Body of pancreas (tissue), 4 donors: ENCODE measurements around the gene FIG4.

ENCODE experiments used
- POLR2A ChIP-seq, 3 donors: fragments of 450-650 bp; IDR thresholded peaks; one replicate each; pipeline ENCODE4 v1.6.1; 2016; ENCODE audit warnings: antibody characterized with exemption in 3 of 3, mild to moderate bottlenecking in 2 of 3
- TF ChIP-seq, protein P1 (sequence below), 7 experiments: fragments of 450-650 bp in 4 of 7; fragments of 200-600 bp in 3 of 7; sonication (generic) in 3 of 7; IDR thresholded peaks; one replicate each; pipeline ENCODE4 v1.5.1; 2016 to 2019; ENCODE audit warnings: antibody characterized with exemption in 7 of 7

DNA sequence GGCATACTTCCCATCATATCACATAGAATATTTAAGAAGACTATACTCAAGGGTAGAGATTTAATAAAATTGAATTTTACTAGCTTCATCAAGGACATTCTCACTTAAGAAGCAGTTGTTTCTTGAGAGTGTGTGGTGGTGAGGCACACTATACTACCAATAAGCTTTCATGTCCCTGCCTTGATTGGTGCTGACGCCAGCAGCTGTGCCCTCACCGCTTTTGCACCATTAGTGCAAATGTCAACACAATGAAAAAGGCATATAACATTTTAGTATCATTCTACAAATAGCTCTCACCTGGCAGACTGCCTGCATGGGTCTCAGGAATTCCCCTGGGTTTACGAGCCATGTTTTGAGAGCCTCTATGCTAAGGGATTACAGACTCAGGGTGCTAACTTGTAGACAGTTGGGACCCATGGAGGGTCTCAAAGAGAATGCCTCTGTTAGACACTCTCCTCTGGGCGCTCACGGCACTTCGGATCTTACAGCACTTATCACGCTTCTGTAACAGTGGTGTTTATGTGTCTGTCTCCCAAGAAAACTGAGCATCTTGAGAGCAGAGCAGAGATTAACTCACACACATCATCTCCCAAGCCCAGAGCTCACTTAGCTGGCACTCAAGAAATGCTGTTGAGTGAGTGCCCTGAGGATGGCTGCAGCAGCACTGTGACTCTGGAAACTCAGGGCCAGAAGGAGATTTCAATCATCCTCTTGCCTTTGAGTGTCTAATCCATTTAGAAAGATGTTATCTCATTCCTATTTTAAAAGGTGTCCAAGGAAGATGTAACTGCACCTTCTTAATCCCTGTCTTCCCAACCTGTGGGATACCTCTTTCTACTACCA is 143.7 kb downstream of the FIG4 start:
- no peak for TF ChIP-seq POLR2A (IDR thresholded peaks at IDR 0.05)
- TF ChIP-seq, protein P1, sequence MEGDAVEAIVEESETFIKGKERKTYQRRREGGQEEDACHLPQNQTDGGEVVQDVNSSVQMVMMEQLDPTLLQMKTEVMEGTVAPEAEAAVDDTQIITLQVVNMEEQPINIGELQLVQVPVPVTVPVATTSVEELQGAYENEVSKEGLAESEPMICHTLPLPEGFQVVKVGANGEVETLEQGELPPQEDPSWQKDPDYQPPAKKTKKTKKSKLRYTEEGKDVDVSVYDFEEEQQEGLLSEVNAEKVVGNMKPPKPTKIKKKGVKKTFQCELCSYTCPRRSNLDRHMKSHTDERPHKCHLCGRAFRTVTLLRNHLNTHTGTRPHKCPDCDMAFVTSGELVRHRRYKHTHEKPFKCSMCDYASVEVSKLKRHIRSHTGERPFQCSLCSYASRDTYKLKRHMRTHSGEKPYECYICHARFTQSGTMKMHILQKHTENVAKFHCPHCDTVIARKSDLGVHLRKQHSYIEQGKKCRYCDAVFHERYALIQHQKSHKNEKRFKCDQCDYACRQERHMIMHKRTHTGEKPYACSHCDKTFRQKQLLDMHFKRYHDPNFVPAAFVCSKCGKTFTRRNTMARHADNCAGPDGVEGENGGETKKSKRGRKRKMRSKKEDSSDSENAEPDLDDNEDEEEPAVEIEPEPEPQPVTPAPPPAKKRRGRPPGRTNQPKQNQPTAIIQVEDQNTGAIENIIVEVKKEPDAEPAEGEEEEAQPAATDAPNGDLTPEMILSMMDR (IDR thresholded peaks at IDR 0.05), result no peak
